HepG2 (cell line): ENCODE measurements around the gene SRRM3. TPM values are rescaled to one million over a fixed set of nuclear protein-coding genes. Genes with fewer than 3 reads are reported as not detected.
A peak's percentile ranks its signal among the peaks of the same experiment; 100 is the strongest.

ENCODE experiments used
- ARNTL ChIP-seq: sonication (generic); formaldehyde crosslinking; IDR thresholded peaks from 2 replicates; pipeline ENCODE4 v1.4.0; 2020; ENCODE audit warnings: mild to moderate bottlenecking, missing genetic modification reagents
- ASH2L ChIP-seq: fragments of 300-600, 200-600 bp; sonication (generic); IDR thresholded peaks from 2 replicates; pipeline ENCODE4 v1.7.0; 2017; ENCODE audit warnings: low read depth, mild to moderate bottlenecking, moderate library complexity, mixed read lengths, low read length; ENCODE audit not compliant: insufficient read length
- BCL6 ChIP-seq: IDR thresholded peaks from 2 replicates; pipeline ENCODE4 v1.6.1; 2016; ENCODE audit warnings: missing genetic modification reagents, missing compliant biosample characterization
- CEBPG ChIP-seq: IDR thresholded peaks from 2 replicates; pipeline ENCODE4 v1.6.1; 2016
- FOXA1 ChIP-seq, 2 experiments: fragments of 450-650 bp in 1 of 2; sonication (generic) in 1 of 2; formaldehyde crosslinking in 1 of 2; IDR thresholded peaks; 2 replicates each; pipeline versions ENCODE4 v1.4.0 to v1.6.1; 2016 to 2020; ENCODE audit warnings: missing genetic modification reagents in 1 of 2
- HNRNPH1 ChIP-seq: fragments of 200-400 bp; formaldehyde crosslinking; optimal IDR thresholded peaks from 2 replicates; pipeline ENCODE3; 2017; ENCODE audit warnings: mild to moderate bottlenecking, low read depth, low read length
- KLF15 ChIP-seq: sonication (generic); formaldehyde crosslinking; IDR thresholded peaks from 2 replicates; pipeline ENCODE4 v1.8.1; 2023; ENCODE audit warnings: borderline replicate concordance, mild to moderate bottlenecking, inconsistent platforms, missing genetic modification reagents, mixed read lengths
- KMT2A ChIP-seq: sonication (generic); formaldehyde crosslinking; IDR thresholded peaks from 2 replicates; pipeline ENCODE4 v1.4.0; 2020; ENCODE audit warnings: missing genetic modification reagents
- MBNL3 ChIP-seq: fragments of 250-450 bp; sonication (Bioruptor Pico); conservative IDR thresholded peaks from 2 replicates; pipeline ENCODE4 v1.8.0; 2022; ENCODE audit warnings: mild to moderate bottlenecking, inconsistent platforms
- NFRKB ChIP-seq: fragments of 450-650 bp; IDR thresholded peaks from 2 replicates; pipeline ENCODE4 v1.6.1; 2017
- SNAPC2 ChIP-seq: sonication (generic); formaldehyde crosslinking; IDR thresholded peaks from 2 replicates; pipeline ENCODE4 v1.8.1; 2022; ENCODE audit warnings: mild to moderate bottlenecking, missing genetic modification reagents
- TAF15 ChIP-seq: fragments of 200-400 bp; formaldehyde crosslinking; IDR thresholded peaks from one replicate; pipeline ENCODE4 v1.6.1; 2018; ENCODE audit warnings: mild to moderate bottlenecking, low read depth, low read length; ENCODE audit not compliant: poor library complexity, severe bottlenecking
- polyA plus RNA-seq, 8 experiments: library from polyadenylated mRNA; depleted of rRNA in 3 of 8; stranded (reverse) in 7 of 8; unstranded in 1 of 8; fragments of >200 nt; fragmentation: Illumina TruSeq in 4 of 8; extraction: Trizol in 4 of 8; gene quantifications; 2 replicates each; pipeline versions ENCODE4 v1.2.1 to v1.2.3, GENCODE V29; 2011 to 2016; ENCODE audit warnings: low read depth in 4 of 8, missing spikeins in 1 of 8, mixed read lengths in 1 of 8; ENCODE audit not compliant: insufficient read depth in 1 of 8
- total RNA-seq, 5 experiments: library from RNA; depleted of rRNA; stranded (reverse); fragments of >200 nt; fragmentation: Illumina TruSeq; extraction: Trizol; gene quantifications; 2 replicates each; pipeline ENCODE4 v1.2.3, GENCODE V29; 2016; ENCODE audit warnings: low read depth in 1 of 5
- TF ChIP-seq, protein P1 (sequence below), 2 experiments: sonication (generic) in 1 of 2; formaldehyde crosslinking in 1 of 2; IDR thresholded peaks; 2 replicates each; pipeline versions ENCODE4 v1.6.1 to v1.9.0; 2014 to 2022; ENCODE audit warnings: antibody characterized with exemption in 1 of 2, borderline replicate concordance in 1 of 2, inconsistent platforms in 1 of 2, low read depth in 1 of 2, missing genetic modification reagents in 1 of 2
- TF ChIP-seq, protein P2 (sequence below): sonication (generic); formaldehyde crosslinking; IDR thresholded peaks from 2 replicates; pipeline ENCODE4 v1.5.1; 2020; ENCODE audit warnings: missing genetic modification reagents, mild to moderate bottlenecking, borderline replicate concordance
- TF ChIP-seq, protein P3 (sequence below): sonication (generic); formaldehyde crosslinking; IDR thresholded peaks from 2 replicates; pipeline ENCODE4 v1.4.0; 2020; ENCODE audit warnings: missing genetic modification reagents
- TF ChIP-seq, protein P4 (sequence below): IDR thresholded peaks from 2 replicates; pipeline ENCODE4 v1.6.1; 2012; ENCODE audit warnings: inconsistent platforms
- TF ChIP-seq, protein P5 (sequence below): sonication (generic); formaldehyde crosslinking; IDR thresholded peaks from 2 replicates; pipeline ENCODE4 v1.8.0; 2022; ENCODE audit warnings: missing genetic modification reagents, low read depth, mild to moderate bottlenecking, borderline replicate concordance

SRRM3 gene
- total and polyA plus RNA-seq, 2 of the 13 experiments (the other 11 are each of a cell fraction or from before 2014, with no cell fraction given): 0.13 to 0.54 TPM

DNA sequence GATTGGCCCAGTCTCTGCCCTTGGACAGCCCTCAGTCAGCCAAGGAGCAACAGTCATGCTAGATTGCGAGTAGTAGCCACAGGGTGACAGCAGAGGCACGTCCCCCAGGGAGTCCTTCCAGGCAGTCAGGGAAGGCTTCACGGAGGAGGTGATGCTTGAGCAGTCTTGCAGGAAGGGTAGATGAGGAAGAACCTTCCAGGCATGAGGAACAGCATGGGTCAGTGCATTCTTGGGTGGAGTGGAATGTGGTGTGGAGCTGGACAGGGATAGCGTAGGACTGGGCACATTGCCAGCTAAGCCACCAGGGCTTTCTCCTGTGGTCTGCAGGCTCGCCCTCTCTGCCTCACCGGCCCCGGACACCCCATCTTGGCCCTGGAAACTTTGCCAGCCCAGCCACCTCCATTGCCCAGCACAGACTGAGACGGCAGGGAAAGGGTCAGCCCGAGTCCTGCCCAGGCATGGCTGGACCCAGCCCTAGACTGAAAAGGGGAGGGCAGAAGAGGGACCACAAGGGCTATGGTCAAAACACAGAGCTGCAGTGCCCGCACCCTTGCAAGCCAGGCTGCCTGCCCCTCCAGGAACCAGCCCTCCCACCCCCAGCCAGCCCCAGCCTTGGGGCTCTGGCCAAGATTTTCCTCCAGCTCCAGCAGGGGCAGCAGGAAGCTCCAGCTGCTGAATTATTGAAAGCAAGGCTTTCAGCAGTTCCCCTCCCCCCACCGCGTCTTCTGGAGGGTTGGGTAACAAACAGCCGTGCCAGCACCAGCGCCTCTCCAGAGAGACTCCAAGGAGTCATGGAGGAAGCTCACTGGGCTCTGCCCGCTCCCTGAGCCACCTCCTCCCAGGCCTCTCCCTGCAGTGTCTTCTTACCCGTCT, 18.7 kb downstream of the SRRM3 start (continued):
- TF ChIP-seq, protein P1, sequence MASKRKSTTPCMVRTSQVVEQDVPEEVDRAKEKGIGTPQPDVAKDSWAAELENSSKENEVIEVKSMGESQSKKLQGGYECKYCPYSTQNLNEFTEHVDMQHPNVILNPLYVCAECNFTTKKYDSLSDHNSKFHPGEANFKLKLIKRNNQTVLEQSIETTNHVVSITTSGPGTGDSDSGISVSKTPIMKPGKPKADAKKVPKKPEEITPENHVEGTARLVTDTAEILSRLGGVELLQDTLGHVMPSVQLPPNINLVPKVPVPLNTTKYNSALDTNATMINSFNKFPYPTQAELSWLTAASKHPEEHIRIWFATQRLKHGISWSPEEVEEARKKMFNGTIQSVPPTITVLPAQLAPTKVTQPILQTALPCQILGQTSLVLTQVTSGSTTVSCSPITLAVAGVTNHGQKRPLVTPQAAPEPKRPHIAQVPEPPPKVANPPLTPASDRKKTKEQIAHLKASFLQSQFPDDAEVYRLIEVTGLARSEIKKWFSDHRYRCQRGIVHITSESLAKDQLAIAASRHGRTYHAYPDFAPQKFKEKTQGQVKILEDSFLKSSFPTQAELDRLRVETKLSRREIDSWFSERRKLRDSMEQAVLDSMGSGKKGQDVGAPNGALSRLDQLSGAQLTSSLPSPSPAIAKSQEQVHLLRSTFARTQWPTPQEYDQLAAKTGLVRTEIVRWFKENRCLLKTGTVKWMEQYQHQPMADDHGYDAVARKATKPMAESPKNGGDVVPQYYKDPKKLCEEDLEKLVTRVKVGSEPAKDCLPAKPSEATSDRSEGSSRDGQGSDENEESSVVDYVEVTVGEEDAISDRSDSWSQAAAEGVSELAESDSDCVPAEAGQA (IDR thresholded peaks at IDR 0.05; ENCODE audit: low read depth): no peak
- TF ChIP-seq, protein P1 (CRISPR knock-in tag; IDR thresholded peaks at IDR 0.05; ENCODE audit: borderline replicate concordance): no peak
- TF ChIP-seq TAF15 (no peak), BCL6 (CRISPR knock-in tag) (no peak), KMT2A (CRISPR knock-in tag) (no peak), KLF15 (CRISPR knock-in tag) (no peak), MBNL3 (CRISPR knock-in tag) (no peak), SNAPC2 (CRISPR knock-in tag) (no peak), HNRNPH1 (no peak), ARNTL (no peak), CEBPG (CRISPR knock-in tag) (peak; percentile 9; the same call in 1 of the 2 replicates), FOXA1 (IDR thresholded peaks at IDR 0.05) (no peak), FOXA1 (CRISPR knock-in tag; IDR thresholded peaks at IDR 0.05) (no peak), NFRKB (no peak), ASH2L (no peak)
- TF ChIP-seq, protein P2, sequence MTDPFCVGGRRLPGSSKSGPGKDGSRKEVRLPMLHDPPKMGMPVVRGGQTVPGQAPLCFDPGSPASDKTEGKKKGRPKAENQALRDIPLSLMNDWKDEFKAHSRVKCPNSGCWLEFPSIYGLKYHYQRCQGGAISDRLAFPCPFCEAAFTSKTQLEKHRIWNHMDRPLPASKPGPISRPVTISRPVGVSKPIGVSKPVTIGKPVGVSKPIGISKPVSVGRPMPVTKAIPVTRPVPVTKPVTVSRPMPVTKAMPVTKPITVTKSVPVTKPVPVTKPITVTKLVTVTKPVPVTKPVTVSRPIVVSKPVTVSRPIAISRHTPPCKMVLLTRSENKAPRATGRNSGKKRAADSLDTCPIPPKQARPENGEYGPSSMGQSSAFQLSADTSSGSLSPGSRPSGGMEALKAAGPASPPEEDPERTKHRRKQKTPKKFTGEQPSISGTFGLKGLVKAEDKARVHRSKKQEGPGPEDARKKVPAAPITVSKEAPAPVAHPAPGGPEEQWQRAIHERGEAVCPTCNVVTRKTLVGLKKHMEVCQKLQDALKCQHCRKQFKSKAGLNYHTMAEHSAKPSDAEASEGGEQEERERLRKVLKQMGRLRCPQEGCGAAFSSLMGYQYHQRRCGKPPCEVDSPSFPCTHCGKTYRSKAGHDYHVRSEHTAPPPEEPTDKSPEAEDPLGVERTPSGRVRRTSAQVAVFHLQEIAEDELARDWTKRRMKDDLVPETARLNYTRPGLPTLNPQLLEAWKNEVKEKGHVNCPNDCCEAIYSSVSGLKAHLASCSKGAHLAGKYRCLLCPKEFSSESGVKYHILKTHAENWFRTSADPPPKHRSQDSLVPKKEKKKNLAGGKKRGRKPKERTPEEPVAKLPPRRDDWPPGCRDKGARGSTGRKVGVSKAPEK (CRISPR knock-in tag): peak; percentile 49; the same call in 1 of the 2 replicates
- TF ChIP-seq, protein P3, sequence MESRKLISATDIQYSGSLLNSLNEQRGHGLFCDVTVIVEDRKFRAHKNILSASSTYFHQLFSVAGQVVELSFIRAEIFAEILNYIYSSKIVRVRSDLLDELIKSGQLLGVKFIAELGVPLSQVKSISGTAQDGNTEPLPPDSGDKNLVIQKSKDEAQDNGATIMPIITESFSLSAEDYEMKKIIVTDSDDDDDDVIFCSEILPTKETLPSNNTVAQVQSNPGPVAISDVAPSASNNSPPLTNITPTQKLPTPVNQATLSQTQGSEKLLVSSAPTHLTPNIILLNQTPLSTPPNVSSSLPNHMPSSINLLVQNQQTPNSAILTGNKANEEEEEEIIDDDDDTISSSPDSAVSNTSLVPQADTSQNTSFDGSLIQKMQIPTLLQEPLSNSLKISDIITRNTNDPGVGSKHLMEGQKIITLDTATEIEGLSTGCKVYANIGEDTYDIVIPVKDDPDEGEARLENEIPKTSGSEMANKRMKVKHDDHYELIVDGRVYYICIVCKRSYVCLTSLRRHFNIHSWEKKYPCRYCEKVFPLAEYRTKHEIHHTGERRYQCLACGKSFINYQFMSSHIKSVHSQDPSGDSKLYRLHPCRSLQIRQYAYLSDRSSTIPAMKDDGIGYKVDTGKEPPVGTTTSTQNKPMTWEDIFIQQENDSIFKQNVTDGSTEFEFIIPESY: no peak
- TF ChIP-seq, protein P4, sequence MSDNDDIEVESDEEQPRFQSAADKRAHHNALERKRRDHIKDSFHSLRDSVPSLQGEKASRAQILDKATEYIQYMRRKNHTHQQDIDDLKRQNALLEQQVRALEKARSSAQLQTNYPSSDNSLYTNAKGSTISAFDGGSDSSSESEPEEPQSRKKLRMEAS: no peak
- TF ChIP-seq, protein P5, sequence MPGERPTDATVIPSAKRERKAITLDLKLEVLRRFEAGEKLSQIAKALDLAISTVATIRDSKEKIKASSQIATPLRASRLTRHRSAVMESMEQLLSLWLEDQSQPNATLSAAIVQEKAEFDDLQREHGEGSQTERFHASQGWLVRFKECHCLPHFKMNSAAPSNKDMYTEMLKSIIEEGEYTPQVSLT (CRISPR knock-in tag): no peak
